Measurements from ENCODE around the gene HUNK. TPM values are rescaled to one million over a fixed set of nuclear protein-coding genes. Genes with fewer than 3 reads are reported as not detected.

Gene HUNK
- total and polyA plus RNA-seq, 2 donors (not counting 1 experiment from before 2014, with no cell fraction given), result 0.01 to 0.07 TPM

DNA sequence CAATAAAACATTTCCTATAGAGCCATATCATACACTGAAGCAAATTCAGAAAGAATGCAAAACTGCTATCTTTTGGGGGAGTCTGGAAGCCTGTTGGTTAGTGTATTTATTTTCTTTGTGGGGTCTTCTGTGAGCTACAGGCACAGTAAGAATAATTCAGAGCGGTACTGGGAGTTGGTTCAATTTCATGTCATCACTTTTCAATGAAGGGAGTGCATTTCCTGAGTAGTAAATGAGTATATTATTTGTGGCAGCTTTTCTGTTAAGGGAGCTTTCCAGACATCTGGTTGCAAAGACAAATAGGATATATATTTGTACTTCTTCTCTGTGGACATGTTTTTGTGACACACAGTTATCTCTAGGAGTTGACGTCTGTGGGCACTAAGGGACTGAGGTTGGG lies 130.6 kb downstream of the HUNK start:
- WGBS (ENCODE audit: insufficient coverage), result 80% methylated on average over 1 of the region's 2 CpGs
- Mint-ChIP-seq H3K27me3 (peaks cover 3% of the 10 kb centered on the region), H3K9me3 (ENCODE audit: insufficient read depth) (no peaks in the 10 kb centered on the region), H3K27ac (no peak overlapping the region), H3K4me1 (no peaks in the 10 kb centered on the region), H3K4me3 (no peak overlapping the region)
- intact Hi-C loops (cut with micrococcal nuclease), result no loop called here
- Histone ChIP-seq H3K27ac (ENCODE audit: low read length in 2 of 2) (no peak overlapping the region), H3K4me1 (ENCODE audit: control insufficient read depth in 2 of 2, insufficient read depth in 2 of 2, low read length in 2 of 2) (no peaks in the 10 kb centered on the region), H2AFZ (ENCODE audit: insufficient read depth, low read depth, low read length, poor library complexity, severe bottlenecking) (no peak overlapping the region), H4K20me1 (ENCODE audit: control insufficient read depth, insufficient read depth, low read length, poor library complexity, severe bottlenecking) (no peaks in the 10 kb centered on the region), H3K9ac (ENCODE audit: low read length) (no peak overlapping the region), H3K4me3 (ENCODE audit: control extremely low read depth in 1 of 5, extremely low read depth in 1 of 5, insufficient read depth in 1 of 5, low read depth in 2 of 5, low read length in 4 of 5) (no peak overlapping the region), H3K27me3 (replicated peaks in 1 of 4; ENCODE audit: control extremely low read depth in 1 of 4, control insufficient read depth in 3 of 4, insufficient read depth in 4 of 4, low read length in 3 of 4) (no peaks in the 10 kb centered on the region), H3K79me2 (ENCODE audit: control insufficient read depth, insufficient read depth, low read length) (no peaks in the 10 kb centered on the region), H3K9me3 (ENCODE audit: control extremely low read depth in 1 of 3, control insufficient read depth in 2 of 3, insufficient read depth in 1 of 3, low read length in 2 of 3) (peaks cover 0 to 4% (median 0%) of the 10 kb centered on the region in 3 donors), H3K36me3 (replicated peaks in 1 of 2; ENCODE audit: control extremely low read depth in 1 of 2, control insufficient read depth in 1 of 2, extremely low read depth in 1 of 2, insufficient read depth in 2 of 2, low read length in 1 of 2) (no peaks in the 10 kb centered on the region), H3K4me2 (replicated peaks; ENCODE audit: low read depth, low read length, poor library complexity, severe bottlenecking) (no peak overlapping the region)
- ATAC-seq (ENCODE audit: low read depth), result no peak
- TF ChIP-seq EZH2 (IDR thresholded peaks at IDR 0.05; ENCODE audit: borderline replicate concordance, insufficient read depth, low read depth, low read length, poor library complexity, severe bottlenecking), result no peak
- TF ChIP-seq, protein P1, sequence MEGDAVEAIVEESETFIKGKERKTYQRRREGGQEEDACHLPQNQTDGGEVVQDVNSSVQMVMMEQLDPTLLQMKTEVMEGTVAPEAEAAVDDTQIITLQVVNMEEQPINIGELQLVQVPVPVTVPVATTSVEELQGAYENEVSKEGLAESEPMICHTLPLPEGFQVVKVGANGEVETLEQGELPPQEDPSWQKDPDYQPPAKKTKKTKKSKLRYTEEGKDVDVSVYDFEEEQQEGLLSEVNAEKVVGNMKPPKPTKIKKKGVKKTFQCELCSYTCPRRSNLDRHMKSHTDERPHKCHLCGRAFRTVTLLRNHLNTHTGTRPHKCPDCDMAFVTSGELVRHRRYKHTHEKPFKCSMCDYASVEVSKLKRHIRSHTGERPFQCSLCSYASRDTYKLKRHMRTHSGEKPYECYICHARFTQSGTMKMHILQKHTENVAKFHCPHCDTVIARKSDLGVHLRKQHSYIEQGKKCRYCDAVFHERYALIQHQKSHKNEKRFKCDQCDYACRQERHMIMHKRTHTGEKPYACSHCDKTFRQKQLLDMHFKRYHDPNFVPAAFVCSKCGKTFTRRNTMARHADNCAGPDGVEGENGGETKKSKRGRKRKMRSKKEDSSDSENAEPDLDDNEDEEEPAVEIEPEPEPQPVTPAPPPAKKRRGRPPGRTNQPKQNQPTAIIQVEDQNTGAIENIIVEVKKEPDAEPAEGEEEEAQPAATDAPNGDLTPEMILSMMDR (IDR thresholded peaks at IDR 0.05), result no peak
- CTCF ChIA-PET, result no interaction called here
- POLR2A ChIA-PET, result no interaction called here
- DNase-seq, result no peak

- ChIA-PET POLR2A (no interaction called here), CTCF (no interaction called here)
- H4K20me1 ChIP-seq (ENCODE audit: control insufficient read depth, insufficient read depth, low read length, poor library complexity, severe bottlenecking), result no peaks in the 10 kb centered on the region
- no peaks in the 10 kb centered on the region for H3K27me3 ChIP-seq (replicated peaks in 1 of 4; ENCODE audit: control extremely low read depth in 1 of 4, control insufficient read depth in 3 of 4, insufficient read depth in 4 of 4, low read length in 3 of 4)
- no peak overlapping the region for H2AFZ ChIP-seq (ENCODE audit: insufficient read depth, low read depth, low read length, poor library complexity, severe bottlenecking)
- H3K4me2 ChIP-seq (replicated peaks; ENCODE audit: low read depth, low read length, poor library complexity, severe bottlenecking), result no peak overlapping the region
- H3K4me1 ChIP-seq (ENCODE audit: control insufficient read depth in 2 of 2, insufficient read depth in 2 of 2, low read length in 2 of 2), result no peaks in the 10 kb centered on the region
- Mint-ChIP-seq H3K27ac (no peak overlapping the region), H3K9me3 (ENCODE audit: insufficient read depth) (no peaks in the 10 kb centered on the region), H3K4me3 (no peak overlapping the region), H3K4me1 (no peaks in the 10 kb centered on the region), H3K27me3 (peaks cover 3% of the 10 kb centered on the region)
- no peak overlapping the region for H3K9ac ChIP-seq (ENCODE audit: low read length)
- no peaks in the 10 kb centered on the region for H3K79me2 ChIP-seq (ENCODE audit: control insufficient read depth, insufficient read depth, low read length)
- no peak overlapping the region for H3K4me3 ChIP-seq (ENCODE audit: control extremely low read depth in 1 of 5, extremely low read depth in 1 of 5, insufficient read depth in 1 of 5, low read depth in 2 of 5, low read length in 4 of 5)
- H3K9me3 ChIP-seq (ENCODE audit: control extremely low read depth in 1 of 3, control insufficient read depth in 2 of 3, insufficient read depth in 1 of 3, low read length in 2 of 3), result peaks cover 0 to 4% (median 0%) of the 10 kb centered on the region in 3 donors
- DNase-seq, result no peak
- intact Hi-C loops (cut with micrococcal nuclease), result no loop called here
- H3K27ac ChIP-seq (ENCODE audit: low read length in 2 of 2), result no peak overlapping the region
- WGBS (ENCODE audit: insufficient coverage), result 77% methylated on average over 3 of the region's 3 CpGs
- no peaks in the 10 kb centered on the region for H3K36me3 ChIP-seq (replicated peaks in 1 of 2; ENCODE audit: control extremely low read depth in 1 of 2, control insufficient read depth in 1 of 2, extremely low read depth in 1 of 2, insufficient read depth in 2 of 2, low read length in 1 of 2)
- TF ChIP-seq, protein P1 (IDR thresholded peaks at IDR 0.05), result no peak
- TF ChIP-seq EZH2 (IDR thresholded peaks at IDR 0.05; ENCODE audit: borderline replicate concordance, insufficient read depth, low read depth, low read length, poor library complexity, severe bottlenecking), result no peak
- ATAC-seq (ENCODE audit: low read depth), result no peak
Observed at GRCh38 chr21:32004291-32004690, 131.5 kb downstream of the HUNK start.

Measured in B cell (primary cell).